GM12872 (cell line): Measurements from ENCODE around the gene CHST5.

Experiments
- TF ChIP-seq, protein P1 (sequence below): IDR thresholded peaks from 3 replicates; pipeline ENCODE4 v1.5.1; 2011; ENCODE audit warnings: low read depth, mild to moderate bottlenecking, low read length, moderate library complexity; ENCODE audit not compliant: insufficient read depth

Gene CHST5

DNA sequence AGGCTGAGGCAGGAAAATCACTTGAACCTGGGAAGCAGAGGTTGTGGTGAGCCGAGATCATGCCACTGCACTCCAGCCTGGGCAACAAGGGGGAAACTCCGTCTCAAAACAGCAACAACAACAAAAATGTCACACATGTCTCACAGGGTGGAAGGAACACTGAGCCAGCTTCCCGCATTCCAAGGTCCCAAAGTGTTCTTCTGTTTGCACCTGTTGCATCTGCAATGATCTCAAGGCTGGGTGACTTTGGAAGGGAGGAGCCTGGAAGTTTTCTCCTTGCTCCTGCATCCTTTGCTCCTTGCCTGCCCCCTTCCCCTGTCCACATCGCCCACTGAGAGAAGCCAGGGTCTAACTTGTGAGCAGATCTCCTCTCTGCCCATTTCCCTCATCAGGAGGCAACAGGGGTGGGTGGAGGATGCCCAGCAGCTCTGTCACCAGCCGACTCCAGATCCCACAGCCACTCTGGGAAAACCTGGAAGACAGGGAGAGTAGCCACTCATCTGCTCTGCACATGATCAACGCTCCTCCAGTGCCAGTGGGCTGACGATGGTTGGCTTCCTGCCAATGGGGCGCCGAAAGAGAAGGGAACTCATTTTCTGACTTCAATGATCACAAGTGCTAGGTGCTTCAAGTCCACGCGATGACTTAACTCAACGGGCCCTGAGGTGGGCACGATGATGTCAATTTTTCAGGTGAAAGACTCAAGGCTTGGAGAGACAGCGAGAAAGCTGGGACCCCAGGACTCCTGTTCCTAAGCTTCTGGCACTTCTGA is 53.3 kb downstream of the CHST5 start:
- TF ChIP-seq, protein P1, sequence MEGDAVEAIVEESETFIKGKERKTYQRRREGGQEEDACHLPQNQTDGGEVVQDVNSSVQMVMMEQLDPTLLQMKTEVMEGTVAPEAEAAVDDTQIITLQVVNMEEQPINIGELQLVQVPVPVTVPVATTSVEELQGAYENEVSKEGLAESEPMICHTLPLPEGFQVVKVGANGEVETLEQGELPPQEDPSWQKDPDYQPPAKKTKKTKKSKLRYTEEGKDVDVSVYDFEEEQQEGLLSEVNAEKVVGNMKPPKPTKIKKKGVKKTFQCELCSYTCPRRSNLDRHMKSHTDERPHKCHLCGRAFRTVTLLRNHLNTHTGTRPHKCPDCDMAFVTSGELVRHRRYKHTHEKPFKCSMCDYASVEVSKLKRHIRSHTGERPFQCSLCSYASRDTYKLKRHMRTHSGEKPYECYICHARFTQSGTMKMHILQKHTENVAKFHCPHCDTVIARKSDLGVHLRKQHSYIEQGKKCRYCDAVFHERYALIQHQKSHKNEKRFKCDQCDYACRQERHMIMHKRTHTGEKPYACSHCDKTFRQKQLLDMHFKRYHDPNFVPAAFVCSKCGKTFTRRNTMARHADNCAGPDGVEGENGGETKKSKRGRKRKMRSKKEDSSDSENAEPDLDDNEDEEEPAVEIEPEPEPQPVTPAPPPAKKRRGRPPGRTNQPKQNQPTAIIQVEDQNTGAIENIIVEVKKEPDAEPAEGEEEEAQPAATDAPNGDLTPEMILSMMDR: no peak

GRCh38 chr16:75481475-75481874 is 54.4 kb downstream of the CHST5 start:
- TF ChIP-seq, protein P1: no peak

- TF ChIP-seq, protein P1: no peak
Observed at GRCh38 chr16:75479421-75479990, 56.4 kb downstream of the CHST5 start.
